GM21515 (cell line): ENCODE results near the gene EHF.

Experiments
- ATAC-seq: cut with Tn5 transposase; IDR thresholded peaks from one replicate; pipeline ENCODE4 v1.9.1; 2021; ENCODE audit not compliant: unreplicated experiment

Gene EHF

GRCh38 chr11:34643311-34643710 is 22.4 kb downstream of the EHF start:
- ATAC-seq: no peak

- ATAC-seq: no peak
Measured at GRCh38 chr11:34643846-34644245, 23.0 kb downstream of the EHF start.

- ATAC-seq: no peak
Measured at GRCh38 chr11:34644669-34645406, 23.9 kb downstream of the EHF start.

GRCh38 chr11:34646431-34646830 is 25.5 kb downstream of the EHF start:
- ATAC-seq: no peak

GRCh38 chr11:34647131-34647530 is 26.2 kb downstream of the EHF start:
- no peak for ATAC-seq

- no peak for ATAC-seq
Measured at GRCh38 chr11:34647532-34647931, 26.6 kb downstream of the EHF start.

GRCh38 chr11:34648036-34648435 is 27.1 kb downstream of the EHF start:
- no peak for ATAC-seq

GRCh38 chr11:34649597-34649996 is 28.7 kb downstream of the EHF start:
- ATAC-seq: no peak

- ATAC-seq: peak; percentile 87
Measured at GRCh38 chr11:34650528-34650927, 29.6 kb downstream of the EHF start.

GRCh38 chr11:34651551-34651950 is 30.7 kb downstream of the EHF start:
- no peak for ATAC-seq

GRCh38 chr11:34652191-34652973 is 31.5 kb downstream of the EHF start:
- no peak for ATAC-seq

GRCh38 chr11:34653031-34653430 is 32.1 kb downstream of the EHF start:
- ATAC-seq: no peak

- ATAC-seq: no peak
Measured at GRCh38 chr11:34653851-34654482, 33.1 kb downstream of the EHF start.

- ATAC-seq: no peak
Measured at GRCh38 chr11:34654483-34655334, 33.8 kb downstream of the EHF start.

GRCh38 chr11:34655335-34656008 is 34.6 kb downstream of the EHF start:
- ATAC-seq: no peak

GRCh38 chr11:34656062-34656720 is 35.3 kb downstream of the EHF start:
- no peak for ATAC-seq

- no peak for ATAC-seq
Measured at GRCh38 chr11:34658071-34659015, 37.5 kb downstream of the EHF start.

- no peak for ATAC-seq
Measured at GRCh38 chr11:34659096-34659733, 38.3 kb downstream of the EHF start.
